ENCODE results near the gene ZNF32. TPM values are rescaled to one million over a fixed set of nuclear protein-coding genes. Genes with fewer than 3 reads are reported as not detected.
"Not testable (repeated sequence)": the region's sequence is repeated elsewhere in the genome, so short reads cannot be mapped to it uniquely, and the experiment has no call there.

The ZNF32 gene
- total RNA-seq, 1 donor from 2014 or later, result 46.7 TPM

DNA sequence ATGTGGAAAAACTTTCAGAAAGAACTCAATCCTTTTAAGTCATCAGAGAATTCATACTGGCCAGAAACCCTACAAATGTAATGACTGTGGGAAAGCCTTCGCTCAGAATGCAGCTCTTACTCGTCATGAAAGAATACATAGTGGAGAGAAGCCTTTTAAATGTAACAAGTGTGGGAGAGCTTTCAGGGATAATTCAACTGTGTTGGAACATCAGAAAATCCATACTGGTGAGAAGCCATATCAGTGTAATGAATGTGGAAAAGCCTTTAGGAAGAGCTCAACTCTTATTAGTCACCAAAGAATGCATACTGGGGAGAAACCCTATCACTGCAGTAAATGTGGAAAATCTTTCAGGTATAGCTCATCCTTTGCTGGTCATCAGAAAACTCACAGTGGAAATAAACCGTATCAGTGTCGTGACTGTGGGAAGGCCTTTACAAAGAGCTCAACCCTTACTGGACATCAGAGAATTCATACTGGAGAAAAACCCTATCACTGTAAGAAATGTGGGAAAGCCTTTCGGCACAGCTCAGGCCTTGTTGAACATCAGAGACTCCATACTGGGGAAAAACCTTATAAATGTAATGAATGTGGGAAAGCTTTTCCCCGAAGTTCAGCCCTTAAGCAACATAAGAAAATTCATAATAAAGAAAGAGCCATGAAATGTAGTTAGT is 31.8 kb downstream of the ZNF32 start:
- peaks cover 56% of the 10 kb centered on the region for H3K9me3 Mint-ChIP-seq
- no peaks in the 10 kb centered on the region for H3K4me1 Mint-ChIP-seq
- no peak for DNase-seq (ENCODE audit: low spot score in 2 of 2, unreplicated experiment in 2 of 2)

GRCh38 chr10:43610636-43611035 is 38.0 kb downstream of the ZNF32 start:
- Mint-ChIP-seq H3K4me3 (no peak overlapping the region), H3K27me3 (ENCODE audit: low read depth) (no peaks in the 10 kb centered on the region), H3K9me3 (peaks cover 18% of the 10 kb centered on the region), H3K36me3 (peaks cover 48% of the 10 kb centered on the region), H3K27ac (no peak overlapping the region), H3K4me1 (peaks cover 8% of the 10 kb centered on the region)
- DNase-seq (ENCODE audit: low spot score in 2 of 2, unreplicated experiment in 2 of 2), result no peak
- no peak for TF ChIP-seq CTCF (IDR thresholded peaks at IDR 0.05; ENCODE audit: unreplicated experiment)

More for the DNA sequence above, 31.8 kb downstream of the ZNF32 start:
- Mint-ChIP-seq H3K4me3 (no peak overlapping the region), H3K27ac (no peak overlapping the region), H3K27me3 (ENCODE audit: low read depth) (no peaks in the 10 kb centered on the region), H3K36me3 (peaks cover 57% of the 10 kb centered on the region)
- no peak for TF ChIP-seq CTCF (IDR thresholded peaks at IDR 0.05; ENCODE audit: unreplicated experiment)

- Mint-ChIP-seq H3K9me3 (peaks cover under 1% of the 10 kb centered on the region), H3K36me3 (peaks cover 20% of the 10 kb centered on the region), H3K27ac (no peak overlapping the region), H3K27me3 (ENCODE audit: low read depth) (peaks cover 19% of the 10 kb centered on the region), H3K4me3 (peak overlapping the region; percentile 78), H3K4me1 (peaks cover 8% of the 10 kb centered on the region)
- TF ChIP-seq CTCF (IDR thresholded peaks at IDR 0.05; ENCODE audit: unreplicated experiment), result no peak
- DNase-seq (ENCODE audit: low spot score in 2 of 2, unreplicated experiment in 2 of 2), result no peak
Observed at GRCh38 chr10:43607199-43607573, 41.5 kb downstream of the ZNF32 start.

GRCh38 chr10:43606323-43607198 is 42.1 kb downstream of the ZNF32 start, which contains the start of gene ZNF485:
ZNF485 (plus strand) TSS chr10:43606438; CDS start chr10:43607051, 613 bp downstream.
- Mint-ChIP-seq H3K27me3 (ENCODE audit: low read depth) (peaks cover 21% of the 10 kb centered on the region), H3K4me3 (peak within 1 kb of the TSS; percentile 78), H3K27ac (peak within 1 kb of the TSS; percentile 34), H3K4me1 (peaks cover 8% of the 10 kb centered on the region), H3K9me3 (peaks cover 4% of the 10 kb centered on the region), H3K36me3 (peaks cover 15% of the 10 kb centered on the region)
- DNase-seq (ENCODE audit: low spot score in 2 of 2, unreplicated experiment in 2 of 2), result peak; percentile 58 to 70
- no peak for TF ChIP-seq CTCF (IDR thresholded peaks at IDR 0.05; ENCODE audit: unreplicated experiment)

GRCh38 chr10:43605850-43606322 is 42.8 kb downstream of the ZNF32 start:
- peaks cover 8% of the 10 kb centered on the region for H3K4me1 Mint-ChIP-seq

GRCh38 chr10:43601576-43601975 is 47.1 kb downstream of the ZNF32 start:
- not testable (repeated sequence) for H3K36me3 Mint-ChIP-seq; H3K4me3 Mint-ChIP-seq; H3K27ac Mint-ChIP-seq; H3K4me1 Mint-ChIP-seq; DNase-seq (ENCODE audit: low spot score in 2 of 2, unreplicated experiment in 2 of 2)
- peaks cover 24% of the 10 kb centered on the region for H3K27me3 Mint-ChIP-seq (ENCODE audit: low read depth)
- H3K9me3 Mint-ChIP-seq, result peaks cover 15% of the 10 kb centered on the region

More at GRCh38 chr10:43605850-43606322, 42.8 kb downstream of the ZNF32 start:
- Mint-ChIP-seq H3K27me3 (ENCODE audit: low read depth) (peaks cover 24% of the 10 kb centered on the region), H3K27ac (no peak overlapping the region), H3K9me3 (peaks cover 9% of the 10 kb centered on the region), H3K4me3 (peak overlapping the region; percentile 78), H3K36me3 (peaks cover 11% of the 10 kb centered on the region)
- no peak for DNase-seq (ENCODE audit: low spot score in 2 of 2, unreplicated experiment in 2 of 2)
- no peak for TF ChIP-seq CTCF (IDR thresholded peaks at IDR 0.05; ENCODE audit: unreplicated experiment)

Measured in mesothelial cell of epicardium (in vitro differentiated cells).